Measurements from ENCODE around the gene SURF6. TPM values are rescaled to one million over a fixed set of nuclear protein-coding genes. Genes with fewer than 3 reads are reported as not detected.
"Not testable (repeated sequence)": the region's sequence is repeated elsewhere in the genome, so short reads cannot be mapped to it uniquely, and the experiment has no call there.

Gene SURF6
- polyA plus RNA-seq, 4 donors = 21.1 to 36.9 (median 26.7) TPM

- not testable (repeated sequence) for DNase-seq (ENCODE audit: low read depth in 4 of 4, low spot score in 3 of 4)
Measured at GRCh38 chr9:133329306-133330156, 6.5 kb downstream of the SURF6 start.

DNA sequence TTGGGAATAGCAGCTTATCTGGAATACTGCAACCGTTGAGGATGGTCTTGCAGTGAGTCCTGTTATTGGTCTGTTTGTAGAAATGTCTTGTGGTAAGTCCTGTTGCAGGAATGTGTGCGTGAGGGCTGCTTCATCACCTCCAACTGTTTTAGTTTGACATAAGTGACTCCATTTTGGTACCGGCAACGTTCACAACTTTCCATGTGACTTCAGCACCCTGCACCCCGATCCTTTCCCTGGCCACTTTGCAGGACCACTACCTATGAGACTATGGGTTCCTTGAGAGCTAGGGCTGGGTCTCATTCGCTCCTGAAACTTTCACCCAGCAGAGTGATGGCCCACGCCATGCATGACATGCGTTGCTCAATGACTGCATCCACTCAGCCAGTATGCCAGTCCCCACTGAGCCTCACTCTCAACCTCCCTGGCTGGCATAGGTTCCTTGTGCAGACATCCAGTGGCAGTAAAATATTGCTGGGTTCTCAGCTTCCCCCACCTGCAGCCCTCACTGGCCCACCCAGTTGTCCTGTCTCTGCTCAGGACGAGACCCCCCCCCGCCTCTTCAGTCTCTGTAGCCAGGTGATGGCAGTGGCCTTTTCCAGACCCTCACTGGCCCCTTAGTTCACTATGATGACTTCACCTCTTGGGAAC, 8.0 kb downstream of the SURF6 start:
- no peak for DNase-seq (ENCODE audit: low read depth in 4 of 4, low spot score in 3 of 4)

DNA sequence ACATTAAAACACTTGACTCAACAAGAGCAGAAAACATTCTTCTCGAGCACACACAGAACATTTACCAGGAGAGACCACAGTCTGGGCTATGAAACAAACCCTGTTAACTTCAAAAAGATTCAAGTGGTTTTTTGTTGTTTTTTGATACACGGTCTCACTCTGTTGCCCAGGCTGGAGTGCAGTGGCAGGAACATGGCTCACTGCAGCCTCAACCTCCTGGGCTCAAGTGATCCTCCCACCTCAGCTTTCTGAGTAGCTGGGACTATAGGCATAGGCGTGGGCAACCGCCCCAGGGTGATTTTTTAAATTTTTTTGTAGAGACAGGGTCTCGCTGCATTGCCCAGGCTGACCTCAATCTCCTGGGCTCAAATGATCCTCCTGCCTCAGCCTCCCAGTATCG, 9.0 kb downstream of the SURF6 start:
- not testable (repeated sequence) for DNase-seq (ENCODE audit: low read depth in 4 of 4, low spot score in 3 of 4)

DNA sequence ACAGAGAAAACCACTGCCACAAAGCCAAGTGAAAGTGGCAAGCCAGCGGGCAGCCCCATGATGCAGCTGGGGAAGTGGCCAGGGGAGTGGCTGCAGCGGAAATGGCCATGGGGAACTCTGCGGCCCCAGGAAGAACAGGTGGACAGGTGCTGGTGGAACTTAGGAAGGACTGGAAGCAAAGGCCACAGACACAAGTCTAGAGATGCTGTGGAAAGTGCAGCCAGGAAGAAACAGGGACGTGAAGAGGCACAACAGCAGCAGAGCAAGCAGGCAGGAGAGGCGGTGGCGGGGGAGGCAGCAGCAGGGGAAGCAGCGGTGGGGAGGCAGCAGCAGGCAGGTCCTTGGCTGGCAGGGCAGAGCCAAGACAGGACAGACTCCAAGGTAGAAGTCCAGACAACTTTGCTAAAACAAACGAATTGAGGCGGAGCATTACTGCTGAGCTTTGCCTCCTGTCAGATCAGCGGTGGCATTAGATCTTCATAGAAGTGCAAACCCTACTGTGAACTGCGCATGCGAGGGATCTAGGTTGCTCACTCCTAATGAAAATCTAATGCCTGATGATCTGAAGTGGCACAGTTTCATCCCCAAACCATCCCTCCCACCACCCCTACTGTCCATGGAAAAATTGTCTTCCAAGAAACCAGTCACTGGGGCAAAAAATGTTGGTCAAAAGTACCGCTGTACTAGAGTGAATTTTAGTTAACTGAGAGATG, 11.8 kb downstream of the SURF6 start:
- no peak for DNase-seq (ENCODE audit: low read depth in 4 of 4, low spot score in 3 of 4)

- no peak for DNase-seq (ENCODE audit: low read depth in 4 of 4, low spot score in 3 of 4)
Measured at GRCh38 chr9:133323211-133323610, 12.8 kb downstream of the SURF6 start.

GRCh38 chr9:133322701-133323100, 13.3 kb downstream of the SURF6 start:
- no peak for DNase-seq (ENCODE audit: low read depth in 4 of 4, low spot score in 3 of 4)

DNA sequence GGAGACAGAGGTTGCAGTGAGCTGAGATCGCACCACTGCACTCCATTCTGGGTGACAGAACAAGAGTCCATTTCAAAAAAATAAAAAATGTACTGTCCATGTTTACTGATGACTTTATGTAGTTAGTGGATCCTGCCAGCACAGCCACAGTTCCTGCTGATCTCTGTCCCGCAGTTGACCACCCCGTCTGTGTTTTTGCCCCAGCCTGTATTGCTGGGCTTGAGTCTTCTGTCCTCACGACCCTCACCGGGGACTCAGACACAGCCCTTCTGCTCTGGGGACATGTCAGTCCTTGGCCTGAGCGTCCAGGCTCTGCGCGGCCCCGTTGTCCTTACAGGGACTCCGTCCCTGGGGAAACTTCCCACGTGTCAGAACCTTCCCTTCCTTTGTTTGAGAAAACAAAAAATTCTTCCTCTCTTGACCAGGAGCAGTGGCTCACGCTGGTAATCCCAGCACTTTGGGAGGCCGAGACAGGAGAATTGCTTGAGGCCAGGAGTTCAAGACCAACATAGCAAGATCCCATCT, 14.5 kb downstream of the SURF6 start:
- no peak for DNase-seq (ENCODE audit: low read depth in 4 of 4, low spot score in 3 of 4)

DNA sequence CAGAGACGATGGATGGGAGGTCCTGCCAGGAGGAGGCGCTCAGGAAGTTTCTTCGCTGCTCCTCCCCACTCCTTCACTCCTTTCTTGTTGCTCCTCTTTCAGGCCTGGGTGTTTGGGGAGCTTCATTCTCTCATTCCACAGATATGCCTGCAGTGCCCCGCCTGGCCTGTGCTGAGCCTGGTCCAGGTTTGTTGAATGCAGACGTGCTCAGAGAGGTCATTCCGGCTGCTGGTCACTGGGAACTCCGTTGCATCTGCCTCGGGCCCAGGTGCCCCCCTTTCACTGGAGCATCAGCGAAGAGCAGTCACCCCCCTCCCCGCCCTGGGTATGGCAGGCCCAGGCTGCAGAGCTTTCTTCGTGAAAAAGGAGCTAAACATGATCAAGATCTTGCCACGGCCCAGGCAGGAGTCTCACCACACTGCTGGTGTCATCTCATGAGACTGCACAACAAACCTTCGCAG, 15.5 kb downstream of the SURF6 start:
- no peak for DNase-seq (ENCODE audit: low read depth in 4 of 4, low spot score in 3 of 4)

DNA sequence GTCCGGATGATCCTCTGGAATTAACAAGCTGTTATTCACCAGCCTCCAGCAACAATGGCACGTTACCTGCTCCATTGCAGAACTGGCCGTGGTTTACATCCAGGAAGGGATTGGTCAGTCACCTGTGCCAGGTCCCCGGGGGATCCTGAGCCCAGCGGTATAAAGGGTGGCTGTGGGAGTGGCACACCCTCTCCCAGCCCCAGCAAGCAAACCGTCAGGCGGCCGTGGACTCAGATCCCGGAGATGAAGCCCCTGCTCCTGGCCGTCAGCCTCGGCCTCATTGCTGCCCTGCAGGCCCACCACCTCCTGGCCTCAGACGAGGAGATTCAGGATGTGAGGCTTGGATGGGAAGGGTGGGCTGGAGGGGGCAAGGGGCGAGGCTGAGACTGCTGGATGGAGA, 18.4 kb downstream of the SURF6 start:
- DNase-seq (ENCODE audit: low read depth in 4 of 4, low spot score in 3 of 4) = not testable (repeated sequence)

GRCh38 chr9:133315997-133316396, 20.0 kb downstream of the SURF6 start:
- DNase-seq (ENCODE audit: low read depth in 4 of 4, low spot score in 3 of 4) = no peak

DNA sequence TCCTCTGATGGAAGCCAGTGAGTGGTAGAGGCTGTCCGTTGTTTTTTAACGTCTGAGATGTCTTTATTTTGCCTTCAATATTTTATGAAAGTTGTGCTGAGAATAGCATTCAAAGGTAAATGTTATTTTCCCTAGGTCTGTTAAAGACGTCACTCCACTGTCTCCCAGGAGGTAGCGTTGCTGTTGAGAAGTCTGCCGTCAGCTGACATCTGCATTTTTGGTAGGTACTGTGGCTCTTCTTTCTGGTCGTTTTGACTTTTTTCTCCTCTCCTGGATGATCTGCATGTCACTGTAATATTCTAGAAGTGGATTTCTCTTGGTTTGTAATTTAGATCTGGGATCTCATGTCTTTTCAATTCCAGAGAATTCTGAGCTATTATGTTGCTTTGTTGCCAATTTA, 26.4 kb downstream of the SURF6 start:
- DNase-seq (ENCODE audit: low read depth in 4 of 4, low spot score in 3 of 4) = no peak

GRCh38 chr9:133307301-133307700, 28.7 kb downstream of the SURF6 start:
- DNase-seq (ENCODE audit: low read depth in 4 of 4, low spot score in 3 of 4) = no peak

GRCh38 chr9:133306242-133307204, 29.5 kb downstream of the SURF6 start:
- no peak for DNase-seq (ENCODE audit: low read depth in 4 of 4, low spot score in 3 of 4)

GRCh38 chr9:133305731-133306130, 30.3 kb downstream of the SURF6 start:
- no peak for DNase-seq (ENCODE audit: low read depth in 4 of 4, low spot score in 3 of 4)

DNA sequence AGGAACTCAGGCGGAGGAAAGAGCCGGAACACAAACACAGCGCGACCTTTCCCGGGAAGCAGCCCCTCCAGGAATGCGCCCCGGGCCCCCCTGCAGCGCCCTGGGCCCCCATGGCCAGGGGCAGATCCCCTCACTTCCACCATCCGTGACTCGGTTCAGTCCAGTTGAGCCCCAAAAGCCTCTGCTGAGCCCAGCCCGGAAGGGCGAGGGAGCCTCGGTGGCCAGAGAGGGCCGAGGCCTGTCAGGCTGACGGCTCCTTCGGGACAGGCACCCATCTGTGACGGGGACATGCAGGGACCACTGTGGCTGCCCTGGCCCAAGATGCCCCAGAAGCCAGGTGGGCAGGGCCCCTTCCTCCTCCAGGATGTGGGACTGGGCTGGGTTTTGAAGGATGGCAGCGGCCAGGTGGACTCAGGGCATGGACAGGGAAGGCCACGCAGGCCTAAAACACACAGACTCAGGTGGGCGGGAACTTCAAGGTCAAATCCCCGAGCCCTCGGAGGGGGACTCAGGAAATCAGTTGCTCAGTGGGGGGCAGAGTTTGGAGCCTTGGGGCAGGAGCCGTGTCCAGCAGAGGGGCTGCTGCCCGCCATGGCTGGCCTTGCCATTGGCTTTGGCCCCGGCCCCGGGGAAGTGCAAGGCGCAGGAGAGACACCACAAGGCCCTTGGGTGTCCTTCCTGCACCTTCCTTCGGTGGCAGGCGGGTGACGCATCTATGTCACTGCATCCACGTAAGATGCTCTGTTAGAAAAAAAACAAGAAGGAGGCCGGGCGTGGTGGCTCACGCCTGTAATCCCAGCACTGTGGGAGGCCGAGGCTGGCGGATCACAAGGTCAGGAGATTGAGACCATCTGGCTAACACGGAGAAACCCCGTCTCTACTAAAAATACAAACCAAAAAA, 31.3 kb downstream of the SURF6 start:
- no peak for DNase-seq (ENCODE audit: low read depth in 4 of 4, low spot score in 3 of 4)

DNA sequence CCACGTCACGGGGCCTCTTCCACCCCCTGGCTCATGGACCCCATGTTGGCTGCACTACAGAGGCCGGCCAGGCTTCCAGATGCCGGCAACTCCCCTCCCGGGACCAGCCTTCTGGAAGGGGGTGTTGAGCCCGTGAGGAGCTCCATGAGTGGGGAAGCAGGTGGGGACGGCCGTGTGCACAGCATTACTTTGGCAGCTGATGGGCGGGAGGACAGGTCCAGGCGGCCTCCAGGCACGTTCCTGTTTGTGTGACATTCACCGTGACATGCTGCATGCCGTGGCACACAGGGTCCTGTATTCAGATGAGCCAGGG, 31.9 kb downstream of the SURF6 start:
- DNase-seq (ENCODE audit: low read depth in 4 of 4, low spot score in 3 of 4) = no peak

DNA sequence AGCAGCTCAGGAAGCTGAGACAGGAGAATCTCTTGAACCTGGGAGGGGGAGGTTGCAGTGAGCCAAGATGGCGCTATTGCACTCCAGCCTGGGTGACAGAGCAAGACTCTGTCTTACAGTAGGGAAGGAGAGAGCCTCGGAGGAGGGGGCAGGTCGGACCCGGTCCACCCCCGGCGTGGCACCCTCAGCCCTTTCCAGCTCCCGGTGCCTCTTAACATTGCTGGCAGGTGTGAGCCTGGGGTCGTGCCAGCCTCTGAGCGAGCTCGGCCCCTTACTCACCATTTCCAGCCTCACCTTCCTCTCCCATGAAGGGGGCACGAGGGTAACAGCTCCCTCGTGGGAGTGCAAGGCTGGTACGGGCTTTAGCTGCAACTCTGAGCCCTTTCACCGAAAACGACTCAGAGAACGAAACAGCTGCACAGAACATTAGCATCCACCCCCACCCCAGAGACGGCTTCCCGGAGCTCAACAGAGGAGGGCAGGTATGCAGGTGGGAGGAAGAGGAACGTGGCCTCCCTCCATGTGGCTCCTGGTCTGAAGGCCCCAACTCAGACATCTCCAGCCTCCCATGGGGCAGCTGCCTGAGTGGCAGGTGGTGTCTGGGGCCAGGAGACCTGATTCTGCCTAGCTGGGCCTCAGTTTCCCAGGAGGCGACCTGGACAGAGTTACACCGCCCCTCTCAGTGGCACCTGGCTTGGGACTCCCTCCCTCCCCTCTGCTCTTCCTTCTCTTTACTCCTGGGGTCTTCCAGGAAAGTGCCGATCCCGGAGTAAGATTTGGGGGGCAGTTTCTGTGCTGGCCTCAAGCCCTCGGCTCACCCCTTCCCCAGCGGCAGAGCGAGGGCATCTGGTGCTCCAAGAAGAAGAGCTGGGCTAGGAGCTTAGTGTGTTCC, 32.5 kb downstream of the SURF6 start:
- no peak for DNase-seq (ENCODE audit: low read depth in 4 of 4, low spot score in 3 of 4)
